NCI-H2029 treated with DMSO at 0.1 percent for 48 hours (cell line): ENCODE data around the gene ME3.
"Not testable (repeated sequence)": the region's sequence is repeated elsewhere in the genome, so short reads cannot be mapped to it uniquely, and the experiment has no call there.

Experiments used
- DNase-seq: peaks from one replicate; lab custom pipeline; 2025; lab: John Stamatoyannopoulos, UW

ME3 gene

GRCh38 chr11:86663761-86664160 lies 8.7 kb downstream of the ME3 start:
- no peak for DNase-seq

DNA sequence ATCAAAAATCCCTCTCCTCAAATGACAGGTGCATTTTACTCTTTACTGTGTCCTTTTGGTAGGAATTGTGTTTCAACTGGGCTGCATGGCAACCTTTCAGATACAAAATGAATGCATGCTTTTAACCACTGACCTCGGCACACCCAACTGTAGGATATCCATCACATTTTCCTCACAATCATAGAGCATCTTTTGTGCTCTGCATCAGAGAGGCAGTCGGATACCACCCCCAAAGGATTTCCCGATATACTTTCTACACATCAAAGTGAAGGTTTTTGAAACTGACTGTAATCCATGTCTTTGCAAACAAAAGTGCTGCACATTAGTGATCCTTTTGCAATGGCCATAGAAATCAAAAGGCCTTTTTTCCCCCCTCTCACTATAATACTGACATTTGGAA lies 9.1 kb downstream of the ME3 start:
- no peak for DNase-seq

- DNase-seq = no peak
Observed at GRCh38 chr11:86660736-86661135, 11.7 kb downstream of the ME3 start.

DNA sequence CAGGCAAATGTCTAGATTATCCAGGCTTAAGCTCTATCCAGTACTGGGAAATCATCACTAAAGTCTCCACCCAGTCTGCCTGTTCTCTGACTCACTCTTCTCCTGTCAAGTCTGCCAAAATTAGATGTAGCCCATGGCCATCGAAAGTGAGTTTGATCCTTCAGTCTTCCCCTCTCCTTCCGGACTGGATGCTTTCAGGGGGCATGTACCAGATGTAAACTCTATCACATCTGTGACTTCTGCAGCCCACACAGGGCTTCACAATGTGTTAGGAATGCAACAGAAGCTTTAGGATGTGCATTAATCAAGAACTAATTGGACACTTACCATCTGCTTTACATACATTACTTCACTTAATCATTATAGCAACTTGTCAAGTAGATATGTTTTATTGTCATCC lies 12.3 kb downstream of the ME3 start:
- DNase-seq = no peak

DNA sequence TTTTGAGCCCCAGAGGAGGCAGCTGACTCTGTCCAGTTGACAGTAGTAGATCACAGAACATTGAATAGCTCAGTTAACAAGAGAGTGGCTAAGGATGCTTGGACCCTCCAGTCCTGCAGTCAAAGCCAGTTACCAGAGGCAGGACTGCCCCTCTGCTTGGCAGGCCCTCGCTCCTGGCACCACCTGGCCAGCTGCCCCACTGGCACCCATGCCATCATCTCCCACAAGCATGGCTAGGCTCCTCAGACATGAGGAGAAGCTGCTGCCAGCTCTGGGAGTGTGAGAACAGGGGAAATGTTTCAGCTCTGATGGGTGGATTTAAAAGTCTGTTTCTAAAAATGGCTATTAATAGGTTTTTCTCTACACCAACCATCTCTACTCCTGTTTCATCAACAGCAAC lies 13.9 kb downstream of the ME3 start:
- DNase-seq = no peak

GRCh38 chr11:86645212-86645611 lies 27.2 kb downstream of the ME3 start:
- DNase-seq = not testable (repeated sequence)

DNA sequence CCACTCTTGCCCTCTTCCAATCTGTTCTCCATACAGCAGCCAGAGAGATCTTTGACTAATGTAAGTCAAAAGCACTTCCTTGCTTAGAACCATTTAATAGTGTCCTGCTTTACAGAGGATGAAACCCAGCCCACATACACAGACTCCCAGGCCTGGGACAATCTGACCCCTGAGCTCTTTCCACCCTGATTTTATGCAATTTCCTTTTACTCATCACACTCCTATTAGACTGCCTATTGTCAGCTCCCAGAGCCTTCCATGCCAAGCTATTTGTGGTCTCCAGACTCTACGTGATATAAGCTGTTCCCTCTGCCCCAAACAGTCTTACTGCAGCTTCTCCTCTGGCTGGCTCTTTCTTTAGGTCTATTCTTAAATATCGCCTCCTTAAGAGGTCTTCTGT lies 28.1 kb downstream of the ME3 start:
- DNase-seq = no peak

DNA sequence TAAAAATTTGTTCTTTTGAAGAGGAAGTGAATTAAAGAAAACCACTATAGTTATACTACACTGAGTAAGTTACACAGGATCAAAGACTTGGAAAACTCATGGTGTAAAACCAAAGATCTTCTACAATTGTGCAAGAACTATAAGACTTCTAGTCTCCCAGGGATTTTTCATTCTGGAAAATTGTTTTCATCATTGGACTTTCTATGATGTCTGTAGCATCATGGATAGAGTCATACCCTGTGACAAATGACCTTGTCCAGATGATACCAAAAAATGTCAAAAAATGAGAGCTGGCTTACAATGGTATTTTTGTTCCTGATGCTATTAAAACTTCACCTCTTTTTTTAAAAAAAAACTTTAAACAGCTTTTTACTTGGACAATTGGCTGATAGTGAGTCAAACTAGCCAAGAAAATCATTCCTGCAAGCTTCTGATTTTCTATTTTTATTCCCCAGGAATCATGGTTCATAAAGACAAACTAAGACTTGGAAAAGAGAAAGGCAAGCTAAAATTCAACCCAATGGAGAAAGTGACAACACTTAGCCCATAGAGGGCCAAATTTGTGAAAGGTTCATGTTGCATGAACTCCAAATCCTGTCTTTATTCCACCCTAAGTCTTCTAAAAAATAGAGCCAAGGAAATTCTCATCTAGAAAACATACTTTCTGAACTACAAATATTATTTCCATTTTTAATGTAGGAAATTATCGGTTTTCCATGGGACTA lies 30.7 kb downstream of the ME3 start:
- DNase-seq = no peak

- no peak for DNase-seq
Observed at GRCh38 chr11:86639137-86639536, 33.3 kb downstream of the ME3 start.

DNA sequence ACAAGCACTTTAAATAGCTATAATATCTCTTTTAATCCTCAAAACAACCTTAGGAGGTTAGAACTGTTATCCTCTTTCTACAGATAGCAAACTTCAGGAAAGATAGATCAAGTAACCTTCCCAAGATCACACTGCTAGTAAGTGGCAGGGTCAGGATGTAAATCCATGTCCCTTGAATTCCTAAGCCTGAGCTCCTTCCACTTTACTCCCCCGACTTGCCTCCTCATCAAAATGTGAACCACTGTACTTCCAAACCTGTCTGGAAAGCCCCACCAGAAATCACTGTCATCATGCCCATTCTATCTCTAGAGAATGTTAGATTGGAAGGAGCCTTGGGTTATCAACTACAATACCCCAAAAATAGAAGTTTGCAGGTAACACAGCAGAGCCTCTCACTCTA lies 33.7 kb downstream of the ME3 start:
- DNase-seq = no peak

- no peak for DNase-seq
Observed at GRCh38 chr11:86637988-86638387, 34.4 kb downstream of the ME3 start.

DNA sequence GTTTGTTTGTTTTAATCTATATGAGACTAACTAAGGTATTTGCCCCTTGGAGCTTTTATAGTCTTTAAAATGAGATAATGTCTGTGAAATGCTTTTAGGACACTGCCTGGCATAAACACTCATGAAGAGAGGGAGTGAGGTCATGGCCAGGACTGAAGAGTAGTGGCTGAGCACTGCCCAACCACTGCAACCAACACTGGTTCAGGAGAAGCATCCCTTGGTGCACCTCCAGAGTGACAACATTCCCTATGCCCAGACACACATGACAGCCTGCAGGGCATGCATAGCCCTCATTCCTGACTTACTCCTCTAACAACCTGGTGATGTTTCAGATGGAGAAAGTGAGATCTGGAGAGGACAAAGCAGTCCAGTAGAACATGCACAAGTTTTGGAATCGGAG lies 36.1 kb downstream of the ME3 start:
- no peak for DNase-seq

GRCh38 chr11:86632499-86633269 lies 39.7 kb downstream of the ME3 start:
- no peak for DNase-seq

DNA sequence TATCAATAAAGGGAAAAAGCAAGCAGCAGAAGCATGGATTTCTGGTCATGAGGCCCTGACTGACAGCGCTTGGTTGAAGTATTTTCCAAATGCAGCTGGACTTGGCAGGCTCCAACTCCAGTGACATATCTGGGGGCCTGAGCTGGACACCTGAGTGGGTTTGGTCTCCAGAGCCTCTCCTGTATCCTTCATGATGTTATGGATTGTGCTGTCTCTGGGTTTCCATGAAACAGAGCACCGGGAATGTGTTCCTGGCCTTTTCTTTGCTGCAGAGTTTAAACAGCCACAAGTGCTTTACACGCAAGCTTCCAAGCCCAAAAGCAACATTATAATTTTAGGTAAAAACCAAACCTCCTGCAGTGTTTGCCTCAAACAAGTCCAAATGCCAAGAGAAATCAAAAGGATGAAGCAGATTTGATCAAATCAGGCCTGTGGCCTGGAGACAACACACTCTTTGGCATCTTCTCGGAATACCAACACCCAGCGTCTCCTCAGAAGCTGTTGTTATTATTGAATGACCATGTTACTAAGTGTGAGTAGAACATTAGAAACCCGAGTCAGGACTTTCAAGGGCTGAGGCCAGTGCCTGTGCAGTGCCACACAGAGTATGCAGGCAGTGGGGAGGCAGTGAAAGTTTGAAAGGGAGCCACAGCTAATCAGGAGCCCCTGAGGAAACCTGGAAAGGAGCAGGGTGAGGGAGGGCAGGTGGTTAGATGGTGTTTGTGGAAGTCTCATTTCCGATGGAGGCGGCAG lies 42.0 kb downstream of the ME3 start:
- DNase-seq = no peak

DNA sequence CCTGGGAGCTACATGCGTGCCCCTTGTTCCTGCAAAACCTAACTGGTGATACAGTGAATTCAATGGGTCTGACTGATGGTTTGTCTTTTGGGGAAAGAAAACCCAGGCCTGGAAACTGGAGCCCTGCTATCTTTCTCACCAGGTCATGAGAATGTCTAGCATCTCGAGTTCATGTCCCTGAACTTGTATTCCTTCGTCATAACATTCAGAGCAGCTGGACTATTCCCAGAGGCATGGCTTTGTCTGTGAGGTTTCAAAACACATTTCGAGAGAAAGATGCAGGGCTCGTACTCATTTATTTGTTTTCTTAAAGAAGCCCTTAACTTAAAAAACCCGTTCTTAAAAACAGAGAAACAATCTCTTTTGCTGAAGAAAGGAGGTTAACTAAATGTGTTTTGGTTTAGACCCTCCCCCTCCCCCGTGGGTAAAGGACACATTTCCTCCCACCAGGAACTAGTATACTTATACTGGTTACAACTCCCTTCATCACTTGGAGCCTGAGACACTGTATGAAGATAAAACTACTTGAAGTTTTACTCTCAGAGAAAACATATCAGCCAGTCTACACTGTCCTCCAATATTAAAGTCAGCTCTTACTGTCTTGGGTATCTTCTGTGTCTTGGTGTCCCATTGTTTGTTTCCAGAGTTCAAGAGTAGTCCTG lies 43.2 kb downstream of the ME3 start:
- no peak for DNase-seq

- no peak for DNase-seq
Observed at GRCh38 chr11:86627776-86628455, 44.5 kb downstream of the ME3 start.

DNA sequence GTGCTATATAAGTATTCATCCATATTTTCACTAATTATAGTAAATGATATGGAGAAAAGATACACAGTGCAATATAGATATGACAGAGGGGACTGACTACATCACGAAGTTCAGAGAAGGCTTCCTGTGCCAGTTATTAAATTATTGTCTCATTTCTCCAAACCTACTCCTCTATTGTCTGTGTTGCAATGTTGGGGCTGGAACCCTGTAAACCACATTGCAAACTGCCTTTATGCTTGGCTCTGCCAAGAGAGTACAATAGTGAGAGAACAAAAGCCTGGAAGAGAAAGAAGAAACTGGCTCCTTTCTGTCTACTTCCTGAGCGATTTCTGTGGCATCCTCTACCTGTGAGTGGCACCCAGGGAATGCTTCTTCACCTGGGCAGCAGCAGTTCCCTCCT lies 46.4 kb downstream of the ME3 start:
- DNase-seq = no peak

DNA sequence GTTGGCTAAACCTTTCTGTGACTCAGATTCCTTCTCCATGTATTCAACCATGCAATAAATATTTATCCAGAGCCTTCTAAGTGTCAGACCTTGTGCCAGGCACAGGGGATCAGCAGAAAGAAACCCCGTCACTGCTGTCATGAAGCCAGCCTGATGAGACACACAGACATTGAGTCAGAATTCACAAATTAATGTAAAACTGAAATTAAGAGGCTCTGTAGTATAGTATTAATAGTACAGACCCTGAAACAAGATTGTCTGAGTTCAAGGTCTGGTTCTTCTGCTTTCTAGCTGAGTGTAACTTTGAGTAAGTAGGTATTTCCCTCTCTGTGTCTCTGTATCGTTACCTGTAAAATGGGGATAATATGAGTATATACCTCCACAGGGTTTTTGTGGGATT lies 46.9 kb downstream of the ME3 start:
- no peak for DNase-seq

DNA sequence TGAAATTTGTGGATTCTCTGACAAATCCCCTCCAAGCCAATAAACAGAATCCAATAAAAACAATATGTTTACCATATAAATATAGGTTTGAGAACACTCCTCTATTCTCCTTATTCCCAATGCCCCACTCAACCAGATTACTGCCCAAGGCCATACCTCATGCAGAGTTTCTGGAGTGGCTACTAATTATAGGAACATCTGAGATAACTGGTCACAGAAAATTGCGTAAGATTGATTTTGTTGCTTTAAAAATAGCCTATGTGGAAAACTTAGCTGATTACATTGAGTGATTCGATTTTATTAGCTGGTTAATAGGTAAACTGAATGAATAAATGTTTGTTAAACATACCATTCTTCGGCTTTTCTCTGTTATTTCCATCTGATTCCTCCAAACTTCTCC lies 48.0 kb downstream of the ME3 start:
- no peak for DNase-seq

DNA sequence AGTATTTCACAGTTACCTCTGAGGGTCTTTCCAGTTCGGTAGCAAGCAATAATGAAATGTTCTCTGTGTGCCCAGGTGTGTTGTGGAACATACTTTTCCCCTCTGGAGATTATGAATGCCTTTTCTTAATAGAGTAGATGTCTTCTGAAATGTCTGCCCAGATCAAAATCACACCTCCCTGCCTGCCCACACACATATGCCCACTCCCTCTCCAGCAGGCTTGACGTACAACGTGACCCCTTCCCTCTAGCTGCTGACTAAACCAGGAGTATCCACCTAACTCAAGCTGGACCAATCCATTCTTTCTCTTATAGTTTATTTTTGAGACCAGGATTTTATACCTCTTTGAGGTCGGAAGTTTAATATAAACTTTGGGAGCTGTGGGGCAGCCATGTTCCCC lies 48.7 kb downstream of the ME3 start:
- no peak for DNase-seq

DNA sequence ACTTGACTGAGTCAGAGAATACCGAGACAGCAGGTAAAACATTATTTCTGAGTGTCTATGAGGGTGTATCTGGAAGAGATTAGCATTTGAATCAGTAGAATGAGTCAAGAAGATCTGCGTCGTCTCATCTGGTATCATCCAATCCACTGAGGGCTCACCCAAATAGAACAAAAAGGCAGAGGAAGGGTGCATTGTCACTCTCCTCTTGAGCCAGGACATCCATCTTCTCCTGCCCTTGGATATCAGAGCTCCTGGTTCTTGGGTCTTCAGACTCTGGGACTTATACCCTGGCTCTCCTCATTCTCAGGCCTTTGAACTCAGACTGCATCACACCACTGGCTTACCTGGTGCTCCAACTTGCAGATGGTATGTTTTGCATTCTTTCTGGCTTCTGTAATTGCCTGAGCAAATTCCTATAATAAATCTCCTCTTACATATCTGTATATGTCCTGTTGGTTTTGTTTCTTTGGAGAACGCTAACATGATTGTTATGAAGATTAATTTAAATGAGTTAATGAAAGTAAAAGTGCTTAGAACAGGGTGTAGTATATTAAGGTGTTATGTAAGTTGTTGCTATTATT lies 49.3 kb downstream of the ME3 start:
- DNase-seq = no peak

- DNase-seq = no peak
Observed at GRCh38 chr11:86621854-86622253, 50.6 kb downstream of the ME3 start.
